MCF 10A (cell line): ENCODE data around the gene DDIT4L. TPM values are rescaled to one million over a fixed set of nuclear protein-coding genes. Genes with fewer than 3 reads are reported as not detected.
A peak's percentile ranks its signal among the peaks of the same experiment; 100 is the strongest.

Source experiments
- Bru-seq: library from RNA; stranded (reverse); fragments of 400-500 nt; gene quantifications from one replicate; lab custom pipeline; 2021; lab: Mats Ljungman, UMichigan
- BruChase-seq, 2 experiments: library from RNA; stranded (reverse); fragments of 400-500 nt; gene quantifications; one replicate each; lab custom pipeline; 2021; lab: Mats Ljungman, UMichigan
- BruUV-seq: library from RNA; stranded (reverse); fragments of 400-500 nt; replicated peaks from 2 replicates; lab custom pipeline; 2021; lab: Mats Ljungman, UMichigan
- CTCF ChIA-PET: fragments of 300-600 bp; sonication (Branson Sonifier 250); formaldehyde crosslinking; extraction: SDS; loops from one replicate; lab custom pipeline; 2021; ENCODE audit warnings: antibody characterized with exemption, inconsistent platforms; lab: Yijun Ruan, JAX
- POLR2A ChIA-PET: fragments of 300-600, 350-650 bp; sonication (Branson Sonifier 250); formaldehyde crosslinking; extraction: SDS; loops from one replicate; lab custom pipeline; 2020; ENCODE audit warnings: antibody characterized with exemption, inconsistent platforms; lab: Yijun Ruan, JAX
- DNase-seq: peaks from one replicate; pipeline ENCODE4 v3.0.0-alpha.2; 2018; ENCODE audit not compliant: unreplicated experiment
- H3K27ac Mint-ChIP-seq: one replicate; pipeline ENCODE4 v1.8.0; 2022; ENCODE audit warnings: mild to moderate bottlenecking, low read depth, mixed read lengths; ENCODE audit not compliant: unreplicated experiment
- H3K27me3 Mint-ChIP-seq: one replicate; pipeline ENCODE4 v1.8.0; 2022; ENCODE audit warnings: mixed read lengths; ENCODE audit not compliant: insufficient read depth, unreplicated experiment
- H3K36me3 Mint-ChIP-seq: one replicate; pipeline ENCODE4 v1.8.0; 2022; ENCODE audit warnings: mild to moderate bottlenecking, moderate library complexity, mixed read lengths; ENCODE audit not compliant: insufficient read depth, unreplicated experiment
- H3K4me1 Mint-ChIP-seq: one replicate; pipeline ENCODE4 v1.8.0; 2022; ENCODE audit warnings: mixed read lengths; ENCODE audit not compliant: insufficient read depth, unreplicated experiment
- H3K4me3 Mint-ChIP-seq: one replicate; pipeline ENCODE4 v1.8.0; 2022; ENCODE audit warnings: mild to moderate bottlenecking, moderate library complexity, mixed read lengths; ENCODE audit not compliant: unreplicated experiment
- H3K9me3 Mint-ChIP-seq: one replicate; pipeline ENCODE4 v1.8.0; 2022; ENCODE audit warnings: mixed read lengths; ENCODE audit not compliant: unreplicated experiment
- intact Hi-C: fragments of 100-400 bp; cut with micrococcal nuclease; formaldehyde crosslinking; loops from 2 replicates; pipeline ENCODE4 v1.14.1; 2022
- long read RNA-seq: library from polyadenylated mRNA; stranded (forward); transcript quantifications from one replicate; pipeline ENCODE4 v2.0.0, GENCODE V29; 2022
- total RNA-seq: library from RNA; stranded (reverse); gene quantifications from 2 replicates; pipeline ENCODE4 v1.2.3, GENCODE V29; 2022
- TF ChIP-seq, protein P1 (sequence below): fragments of 200-600 bp; IDR thresholded peaks from one replicate; pipeline ENCODE4 v1.8.0; 2022; ENCODE audit warnings: antibody characterized with exemption, mild to moderate bottlenecking; ENCODE audit not compliant: unreplicated experiment

The DDIT4L gene, protein sequence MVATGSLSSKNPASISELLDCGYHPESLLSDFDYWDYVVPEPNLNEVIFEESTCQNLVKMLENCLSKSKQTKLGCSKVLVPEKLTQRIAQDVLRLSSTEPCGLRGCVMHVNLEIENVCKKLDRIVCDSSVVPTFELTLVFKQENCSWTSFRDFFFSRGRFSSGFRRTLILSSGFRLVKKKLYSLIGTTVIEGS
- total RNA-seq, result 0.22 and 0.23 TPM in 2 replicates
- percentile 24 among the genes with signal in this experiment for Bru-seq, nascent RNA
- percentile 19 among the genes with signal in this experiment for BruChase-seq, experiment 1, labeled RNA remaining after a 6-hour chase
- percentile 24 among the genes with signal in this experiment for BruChase-seq, experiment 2, labeled RNA remaining after a 2-hour chase
- long read RNA-seq, partial matches to known transcripts, result 0 of 1 reads
- long read RNA-seq, other reads (novel, unspliced or antisense), result 0 of 1 reads

DNA sequence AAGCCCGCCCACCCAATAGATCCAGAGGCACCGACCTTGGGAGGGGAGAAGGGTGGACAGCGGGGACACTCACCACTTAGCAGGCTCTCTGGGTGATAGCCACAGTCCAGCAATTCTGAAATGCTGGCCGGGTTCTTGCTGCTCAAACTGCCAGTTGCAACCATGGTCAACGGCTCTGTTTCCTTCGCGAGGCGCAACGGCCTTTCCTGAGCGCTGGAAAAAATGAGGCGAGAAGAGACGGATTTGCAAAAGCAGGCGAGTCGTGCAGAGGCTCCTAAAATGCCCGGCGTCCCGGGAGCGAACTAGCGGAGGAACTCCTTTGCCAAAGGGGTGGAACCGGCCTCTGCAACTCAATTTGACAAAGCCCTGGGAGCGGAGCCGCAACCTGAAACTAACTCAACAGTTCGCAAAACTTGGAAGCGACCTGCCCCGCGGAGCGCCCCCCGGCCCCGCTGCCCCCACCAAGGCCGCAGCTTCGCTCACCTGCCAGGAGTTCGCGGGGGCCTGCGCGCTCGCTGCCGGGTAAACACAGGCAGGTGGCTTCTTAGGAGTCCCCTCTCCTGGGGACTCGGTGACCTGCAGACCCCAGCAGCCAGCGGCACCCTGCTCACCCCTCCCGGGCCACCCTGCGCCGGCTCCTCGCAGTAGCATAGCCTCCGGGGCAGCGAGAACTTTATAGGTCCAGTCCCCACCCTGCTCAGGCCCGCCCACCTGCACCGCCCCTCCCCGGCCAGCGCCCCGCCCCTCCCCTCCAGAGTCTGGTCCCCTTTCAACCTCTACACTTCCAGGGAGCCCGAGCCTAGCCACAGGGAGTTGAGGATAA lies at the start of gene DDIT4L:
Gene DDIT4L (minus strand): TSS at position 649 of the 823 bp plus-strand sequence. CDS start 485 bp downstream, at position 164.
- ChIA-PET POLR2A (no interaction called here), CTCF (no interaction called here)
- intact Hi-C loops, result no loop called here
- Mint-ChIP-seq H3K9me3 (no peaks in the 10 kb centered on the region), H3K27me3 (no peaks in the 10 kb centered on the region), H3K4me1 (peaks cover 9% of the 10 kb centered on the region), H3K36me3 (no peaks in the 10 kb centered on the region), H3K4me3 (peak within 1 kb of the TSS; percentile 71), H3K27ac (no peak within 1 kb of the TSS)
- DNase-seq, result peak; percentile 53
- BruUV-seq, result no TSS peak
- TF ChIP-seq, protein P1, sequence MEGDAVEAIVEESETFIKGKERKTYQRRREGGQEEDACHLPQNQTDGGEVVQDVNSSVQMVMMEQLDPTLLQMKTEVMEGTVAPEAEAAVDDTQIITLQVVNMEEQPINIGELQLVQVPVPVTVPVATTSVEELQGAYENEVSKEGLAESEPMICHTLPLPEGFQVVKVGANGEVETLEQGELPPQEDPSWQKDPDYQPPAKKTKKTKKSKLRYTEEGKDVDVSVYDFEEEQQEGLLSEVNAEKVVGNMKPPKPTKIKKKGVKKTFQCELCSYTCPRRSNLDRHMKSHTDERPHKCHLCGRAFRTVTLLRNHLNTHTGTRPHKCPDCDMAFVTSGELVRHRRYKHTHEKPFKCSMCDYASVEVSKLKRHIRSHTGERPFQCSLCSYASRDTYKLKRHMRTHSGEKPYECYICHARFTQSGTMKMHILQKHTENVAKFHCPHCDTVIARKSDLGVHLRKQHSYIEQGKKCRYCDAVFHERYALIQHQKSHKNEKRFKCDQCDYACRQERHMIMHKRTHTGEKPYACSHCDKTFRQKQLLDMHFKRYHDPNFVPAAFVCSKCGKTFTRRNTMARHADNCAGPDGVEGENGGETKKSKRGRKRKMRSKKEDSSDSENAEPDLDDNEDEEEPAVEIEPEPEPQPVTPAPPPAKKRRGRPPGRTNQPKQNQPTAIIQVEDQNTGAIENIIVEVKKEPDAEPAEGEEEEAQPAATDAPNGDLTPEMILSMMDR, result no peak

DNA sequence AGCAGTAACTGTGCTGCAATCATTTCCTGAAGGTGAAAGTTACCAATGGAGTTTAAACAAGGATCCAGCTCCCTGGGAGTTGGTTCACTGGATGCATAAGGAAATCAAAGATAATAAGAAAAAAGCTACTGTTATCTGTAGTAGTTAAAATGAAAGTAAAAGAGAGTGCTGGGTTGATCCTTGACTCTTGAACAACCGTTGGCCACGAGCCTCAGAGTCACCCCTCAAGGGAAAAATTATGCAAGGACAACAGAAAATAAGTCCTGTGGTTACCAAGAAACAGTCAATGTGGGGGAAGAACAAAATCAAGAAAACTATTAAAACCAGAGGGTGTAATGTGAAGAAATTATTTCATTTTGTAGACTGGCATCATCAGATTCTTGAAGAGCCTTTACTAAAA lies 49.7 kb upstream of the DDIT4L start:
- Mint-ChIP-seq H3K4me3 (no peak overlapping the region), H3K4me1 (peaks cover 7% of the 10 kb centered on the region), H3K9me3 (peaks cover 8% of the 10 kb centered on the region), H3K27me3 (no peaks in the 10 kb centered on the region), H3K27ac (no peak overlapping the region), H3K36me3 (no peaks in the 10 kb centered on the region)
- CTCF ChIA-PET, result no interaction called here
- no TSS peak for BruUV-seq
- intact Hi-C loops, result no loop called here
- POLR2A ChIA-PET, result no interaction called here
- DNase-seq, result no peak
- TF ChIP-seq, protein P1, result no peak

DNA sequence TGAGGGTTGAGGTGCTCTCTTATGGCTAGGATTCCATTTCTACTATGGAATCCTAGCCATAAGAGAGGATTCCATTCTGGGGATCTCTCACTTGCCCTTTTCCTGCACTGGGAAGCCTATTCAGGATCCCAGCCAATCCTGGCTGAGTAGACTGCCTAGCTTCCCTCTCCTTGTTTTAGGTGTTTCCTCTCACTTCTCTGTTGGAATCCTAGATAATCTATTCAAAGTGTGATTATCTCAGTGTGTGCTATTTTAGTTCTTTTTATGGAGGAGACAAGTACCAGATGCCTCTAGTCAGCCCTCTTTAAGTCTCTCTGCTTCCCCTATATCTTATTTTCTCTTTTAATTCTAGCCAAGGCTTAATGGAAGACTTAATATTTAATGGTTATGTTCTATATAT lies 34.5 kb upstream of the DDIT4L start:
- intact Hi-C loops, result no loop called here
- TF ChIP-seq, protein P1, result no peak
- Mint-ChIP-seq H3K27me3 (no peaks in the 10 kb centered on the region), H3K4me1 (no peaks in the 10 kb centered on the region), H3K36me3 (no peaks in the 10 kb centered on the region), H3K9me3 (peaks cover 36% of the 10 kb centered on the region), H3K27ac (no peak overlapping the region), H3K4me3 (no peak overlapping the region)
- BruUV-seq, result no TSS peak
- CTCF ChIA-PET, result no interaction called here
- DNase-seq, result no peak
- POLR2A ChIA-PET, result no interaction called here

DNA sequence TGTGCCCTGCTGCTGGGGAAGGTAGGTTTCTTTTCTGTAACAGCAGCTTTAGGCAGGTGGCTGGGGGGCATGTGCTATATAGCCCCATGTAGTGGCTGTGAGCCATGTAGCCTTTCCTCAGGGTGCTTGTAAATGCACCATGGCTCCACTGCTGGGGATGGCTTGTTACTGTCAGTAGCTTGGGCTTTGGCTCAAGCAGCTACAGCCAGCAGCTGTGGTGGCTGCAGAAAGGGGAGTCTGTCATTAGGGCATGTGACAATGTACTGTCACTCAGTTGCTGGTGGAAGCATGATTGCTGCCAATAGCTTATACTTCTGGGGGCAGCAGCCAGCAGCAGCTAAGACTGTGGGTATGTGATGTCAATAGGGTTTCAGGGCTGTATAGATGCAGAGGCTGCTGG lies 33.9 kb upstream of the DDIT4L start:
- CTCF ChIA-PET, result no interaction called here
- DNase-seq, result no peak
- H3K27me3 Mint-ChIP-seq, result no peaks in the 10 kb centered on the region
- H3K27ac Mint-ChIP-seq, result no peak overlapping the region
- no TSS peak for BruUV-seq
- H3K4me1 Mint-ChIP-seq, result no peaks in the 10 kb centered on the region
- H3K9me3 Mint-ChIP-seq, result peaks cover 35% of the 10 kb centered on the region
- POLR2A ChIA-PET, result no interaction called here
- intact Hi-C loops, result no loop called here
- TF ChIP-seq, protein P1, result no peak
- H3K36me3 Mint-ChIP-seq, result no peaks in the 10 kb centered on the region
- H3K4me3 Mint-ChIP-seq, result no peak overlapping the region
